ENCODE data around the gene THSD4.
A peak's percentile ranks its signal among the peaks of the same experiment; 100 is the strongest.

The THSD4 gene

DNA sequence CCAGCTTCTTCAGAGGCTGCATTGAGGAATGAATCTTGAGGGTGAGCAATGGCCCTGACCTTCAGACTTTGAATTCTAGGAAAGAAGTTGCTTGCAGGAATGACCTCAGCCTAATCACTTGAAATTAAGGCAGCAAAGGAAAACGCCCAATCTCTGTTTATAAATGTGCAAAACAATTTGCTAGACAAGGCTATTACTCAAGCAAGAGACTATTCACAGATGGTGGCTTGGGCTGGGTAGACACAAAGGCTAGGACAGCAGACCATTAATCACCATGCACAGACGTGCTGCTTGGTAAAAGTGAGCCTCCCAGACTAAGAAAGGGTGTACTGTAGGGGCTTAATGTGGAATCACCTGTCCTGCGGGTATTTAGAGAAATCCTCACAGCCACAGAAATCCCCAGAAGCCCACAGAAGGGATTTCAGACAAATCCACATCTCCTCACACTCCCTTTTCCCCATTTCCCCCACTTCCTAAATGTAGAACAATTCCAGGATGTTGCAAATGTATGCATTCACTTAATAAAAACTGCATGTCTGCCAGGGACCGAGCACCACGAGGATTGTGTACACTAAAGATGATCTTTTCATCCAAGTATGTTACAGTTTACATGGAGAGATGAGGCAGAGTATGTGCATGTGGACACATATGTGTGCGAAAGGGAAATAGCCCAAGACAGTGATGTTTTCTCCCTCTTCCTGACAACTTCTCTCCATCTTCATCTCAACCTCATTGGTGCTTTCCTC lies 259.5 kb downstream of the THSD4 start:
- WGBS (ENCODE audit: insufficient coverage): 61% methylated on average over 4 of the region's 6 CpGs
- no peak for DNase-seq
- ChIA-PET CTCF (interaction anchor here (0.6 kb wide), 1 partner anchor 12 kb away, joined by 4 read pairs; no protein-coding TSS in a partner anchor), POLR2A (interaction anchor here (0.7 kb wide), 1 partner anchor 106 kb away, joined by 3 read pairs; no protein-coding TSS in a partner anchor)
- Histone ChIP-seq H3K27me3 (replicated peaks in 2 of 5; ENCODE audit: control insufficient read depth in 4 of 5, insufficient read depth in 5 of 5, low read length in 4 of 5) (peaks cover 0 to 2% (median 0%) of the 10 kb centered on the region in 5 experiments), H3K4me3 (ENCODE audit: control insufficient read depth in 1 of 7, extremely low read depth in 1 of 7, insufficient read depth in 4 of 7, low read depth in 2 of 7, low read length in 6 of 7) (no peak overlapping the region), H3K36me3 (ENCODE audit: control insufficient read depth in 4 of 4, insufficient read depth in 4 of 4, low read length in 3 of 4) (no peaks in the 10 kb centered on the region), H3K4me1 (ENCODE audit: control extremely low read depth in 1 of 4, control insufficient read depth in 4 of 4, insufficient read depth in 4 of 4, low read length in 3 of 4) (no peaks in the 10 kb centered on the region), H3K9me3 (ENCODE audit: control extremely low read depth in 1 of 5, control insufficient read depth in 4 of 5, insufficient read depth in 2 of 5, low read depth in 1 of 5, low read length in 4 of 5) (no peaks in the 10 kb centered on the region), H3K27ac (ENCODE audit: insufficient read depth in 1 of 2, low read depth in 1 of 2, low read length in 2 of 2, poor library complexity in 1 of 2, severe bottlenecking in 2 of 2) (no peak overlapping the region)

DNA sequence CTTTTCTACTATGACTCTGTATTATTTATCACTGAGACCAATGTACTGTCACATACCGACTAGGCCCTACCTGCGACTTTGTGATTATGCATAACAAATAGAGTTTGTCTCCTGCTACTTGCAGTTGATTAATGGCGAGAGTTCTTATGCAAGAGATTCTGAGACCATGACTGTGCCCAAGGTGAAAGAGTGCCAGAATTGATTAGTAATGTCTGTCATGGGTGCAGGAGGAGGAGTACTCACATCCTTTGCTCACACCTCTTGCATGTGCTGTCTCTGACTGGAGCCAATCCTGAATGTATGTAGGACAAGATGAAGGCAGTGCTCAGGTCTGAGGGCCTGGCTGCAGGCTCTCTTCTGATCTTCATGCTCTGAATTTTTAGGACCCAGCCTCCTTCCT lies 260.7 kb downstream of the THSD4 start:
- Histone ChIP-seq H3K36me3 (ENCODE audit: control insufficient read depth in 4 of 4, insufficient read depth in 4 of 4, low read length in 3 of 4) (no peaks in the 10 kb centered on the region), H3K4me3 (ENCODE audit: control insufficient read depth in 1 of 7, extremely low read depth in 1 of 7, insufficient read depth in 4 of 7, low read depth in 2 of 7, low read length in 6 of 7) (no peak overlapping the region), H3K4me1 (ENCODE audit: control extremely low read depth in 1 of 4, control insufficient read depth in 4 of 4, insufficient read depth in 4 of 4, low read length in 3 of 4) (no peaks in the 10 kb centered on the region), H3K27ac (ENCODE audit: insufficient read depth in 1 of 2, low read depth in 1 of 2, low read length in 2 of 2, poor library complexity in 1 of 2, severe bottlenecking in 2 of 2) (no peak overlapping the region), H3K27me3 (replicated peaks in 2 of 5; ENCODE audit: control insufficient read depth in 4 of 5, insufficient read depth in 5 of 5, low read length in 4 of 5) (peaks cover 0 to 4% (median 0%) of the 10 kb centered on the region in 5 experiments), H3K9me3 (ENCODE audit: control extremely low read depth in 1 of 5, control insufficient read depth in 4 of 5, insufficient read depth in 2 of 5, low read depth in 1 of 5, low read length in 4 of 5) (no peaks in the 10 kb centered on the region)
- WGBS (ENCODE audit: insufficient coverage): 91% methylated on average over 3 of the region's 3 CpGs
- ChIA-PET CTCF (no interaction called here), POLR2A (no interaction called here)
- DNase-seq: no peak

DNA sequence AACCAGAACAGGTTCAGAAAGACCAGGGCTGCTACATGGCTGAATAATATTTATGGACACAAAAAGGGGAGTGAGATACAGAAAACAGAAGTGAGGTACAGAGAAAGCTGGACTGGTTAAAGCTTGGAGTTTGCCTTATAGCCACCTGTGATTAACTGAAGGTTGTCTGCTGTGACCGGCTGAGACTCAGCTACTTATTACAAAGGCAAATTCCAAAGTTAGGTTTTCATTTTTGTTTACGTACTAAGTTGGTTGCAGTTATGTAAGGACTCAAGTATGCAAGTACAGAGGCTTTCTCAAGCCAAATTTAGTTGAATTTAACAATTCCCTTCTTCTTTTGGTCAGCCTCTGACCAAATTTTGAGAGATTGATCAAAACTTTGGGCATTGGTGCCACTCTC lies 264.6 kb downstream of the THSD4 start:
- no CpG with 5 or more reads among the region's 2 CpGs for WGBS (ENCODE audit: insufficient coverage)
- Histone ChIP-seq H3K27ac (ENCODE audit: insufficient read depth in 1 of 2, low read depth in 1 of 2, low read length in 2 of 2, poor library complexity in 1 of 2, severe bottlenecking in 2 of 2) (no peak overlapping the region), H3K9me3 (ENCODE audit: control extremely low read depth in 1 of 5, control insufficient read depth in 4 of 5, insufficient read depth in 2 of 5, low read depth in 1 of 5, low read length in 4 of 5) (no peaks in the 10 kb centered on the region), H3K36me3 (ENCODE audit: control insufficient read depth in 4 of 4, insufficient read depth in 4 of 4, low read length in 3 of 4) (no peaks in the 10 kb centered on the region), H3K4me3 (ENCODE audit: control insufficient read depth in 1 of 7, extremely low read depth in 1 of 7, insufficient read depth in 4 of 7, low read depth in 2 of 7, low read length in 6 of 7) (no peak overlapping the region), H3K27me3 (replicated peaks in 2 of 5; ENCODE audit: control insufficient read depth in 4 of 5, insufficient read depth in 5 of 5, low read length in 4 of 5) (peaks cover 0 to 2% (median under 1%) of the 10 kb centered on the region in 5 experiments), H3K4me1 (ENCODE audit: control extremely low read depth in 1 of 4, control insufficient read depth in 4 of 4, insufficient read depth in 4 of 4, low read length in 3 of 4) (no peaks in the 10 kb centered on the region)
- no peak for DNase-seq
- ChIA-PET CTCF (no interaction called here), POLR2A (no interaction called here)

DNA sequence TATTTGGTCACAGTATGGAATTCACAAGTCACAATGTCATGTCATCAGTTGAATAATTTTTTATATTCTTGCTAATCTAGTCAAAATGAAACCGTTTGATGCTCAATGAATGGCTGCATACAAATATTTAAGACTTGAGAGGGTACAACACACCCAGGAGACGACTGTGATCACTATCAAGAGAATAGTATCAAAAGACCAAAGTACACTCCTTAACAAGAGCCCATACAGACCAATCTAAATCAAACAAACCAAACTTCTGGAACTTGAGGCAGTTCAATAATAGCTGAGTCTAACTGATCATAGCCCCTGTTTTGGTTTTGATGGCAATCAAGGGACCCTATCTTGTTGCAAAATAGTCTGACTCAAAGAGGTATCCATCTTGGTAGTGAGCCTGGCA lies 265.1 kb downstream of the THSD4 start:
- no peaks in the 10 kb centered on the region for H3K4me1 ChIP-seq (ENCODE audit: control extremely low read depth in 1 of 4, control insufficient read depth in 4 of 4, insufficient read depth in 4 of 4, low read length in 3 of 4)
- peaks cover 0 to 2% (median 1%) of the 10 kb centered on the region in 5 experiments for H3K27me3 ChIP-seq (replicated peaks in 2 of 5; ENCODE audit: control insufficient read depth in 4 of 5, insufficient read depth in 5 of 5, low read length in 4 of 5)
- no peak overlapping the region for H3K27ac ChIP-seq (ENCODE audit: insufficient read depth in 1 of 2, low read depth in 1 of 2, low read length in 2 of 2, poor library complexity in 1 of 2, severe bottlenecking in 2 of 2)
- no peak for DNase-seq
- no peak overlapping the region for H3K4me3 ChIP-seq (ENCODE audit: control insufficient read depth in 1 of 7, extremely low read depth in 1 of 7, insufficient read depth in 4 of 7, low read depth in 2 of 7, low read length in 6 of 7)
- CTCF ChIA-PET: no interaction called here
- WGBS (ENCODE audit: insufficient coverage): 100% methylated on average over 1 of the region's 2 CpGs
- H3K9me3 ChIP-seq (ENCODE audit: control extremely low read depth in 1 of 5, control insufficient read depth in 4 of 5, insufficient read depth in 2 of 5, low read depth in 1 of 5, low read length in 4 of 5): no peaks in the 10 kb centered on the region
- H3K36me3 ChIP-seq (ENCODE audit: control insufficient read depth in 4 of 4, insufficient read depth in 4 of 4, low read length in 3 of 4): no peaks in the 10 kb centered on the region
- POLR2A ChIA-PET: no interaction called here

DNA sequence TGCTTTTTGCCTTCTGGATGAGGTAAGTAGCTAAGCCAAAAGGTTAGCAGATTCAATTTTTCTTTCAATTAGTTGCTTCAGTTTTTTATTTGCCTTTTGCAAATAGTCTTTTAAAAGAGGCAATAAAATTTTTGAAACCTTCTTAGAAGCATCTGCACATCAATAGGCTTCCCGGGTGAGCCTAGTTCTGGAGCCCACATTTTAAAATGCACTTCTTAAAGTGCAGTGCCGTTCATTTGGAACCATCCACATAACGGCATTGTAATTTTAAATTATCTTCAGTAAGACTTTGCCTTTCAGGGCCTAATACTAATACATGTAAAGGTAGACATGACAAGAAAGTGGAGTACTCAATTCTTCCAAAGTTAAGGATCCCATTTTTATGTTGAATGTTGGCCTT lies 269.2 kb downstream of the THSD4 start:
- no CpG with 5 or more reads among the region's 3 CpGs for WGBS (ENCODE audit: insufficient coverage)
- Histone ChIP-seq H3K4me1 (ENCODE audit: control extremely low read depth in 1 of 4, control insufficient read depth in 4 of 4, insufficient read depth in 4 of 4, low read length in 3 of 4) (no peaks in the 10 kb centered on the region), H3K27me3 (replicated peaks in 2 of 5; ENCODE audit: control insufficient read depth in 4 of 5, insufficient read depth in 5 of 5, low read length in 4 of 5) (peaks cover 10 to 31% (median 15%) of the 10 kb centered on the region in 5 experiments), H3K36me3 (ENCODE audit: control insufficient read depth in 4 of 4, insufficient read depth in 4 of 4, low read length in 3 of 4) (no peaks in the 10 kb centered on the region), H3K27ac (ENCODE audit: insufficient read depth in 1 of 2, low read depth in 1 of 2, low read length in 2 of 2, poor library complexity in 1 of 2, severe bottlenecking in 2 of 2) (no peak overlapping the region), H3K9me3 (ENCODE audit: control extremely low read depth in 1 of 5, control insufficient read depth in 4 of 5, insufficient read depth in 2 of 5, low read depth in 1 of 5, low read length in 4 of 5) (peaks cover 0 to 4% (median 0%) of the 10 kb centered on the region in 5 experiments), H3K4me3 (ENCODE audit: control insufficient read depth in 1 of 7, extremely low read depth in 1 of 7, insufficient read depth in 4 of 7, low read depth in 2 of 7, low read length in 6 of 7) (no peak overlapping the region)
- no peak for DNase-seq
- POLR2A ChIA-PET: no interaction called here
- CTCF ChIA-PET: interaction anchor here (1.5 to 6.5 kb wide), 2 partner anchors 55 to 359 kb away, joined by 3 to 136 read pairs; no protein-coding TSS in a partner anchor

DNA sequence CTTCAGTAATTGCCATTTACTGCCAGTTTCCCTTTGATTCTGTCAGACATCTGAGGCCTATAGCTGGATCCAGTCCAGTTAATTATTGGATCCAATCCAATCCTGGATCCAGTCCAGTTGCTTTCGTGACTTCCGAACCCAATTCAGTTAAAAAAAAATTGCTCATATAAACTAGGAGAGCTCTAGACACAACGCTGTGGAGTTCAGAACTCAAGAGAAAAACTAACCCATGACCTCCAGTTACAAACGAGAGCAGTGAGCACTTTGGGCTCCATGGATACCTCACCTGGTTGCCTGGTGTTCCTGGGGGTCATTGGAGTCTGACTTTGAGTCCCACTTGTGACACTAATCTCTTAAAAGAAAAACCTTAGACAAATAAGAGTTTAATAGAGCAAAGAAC lies 269.8 kb downstream of the THSD4 start:
- Histone ChIP-seq H3K36me3 (ENCODE audit: control insufficient read depth in 4 of 4, insufficient read depth in 4 of 4, low read length in 3 of 4) (no peaks in the 10 kb centered on the region), H3K27me3 (replicated peaks in 2 of 5; ENCODE audit: control insufficient read depth in 4 of 5, insufficient read depth in 5 of 5, low read length in 4 of 5) (peaks cover 10 to 31% (median 15%) of the 10 kb centered on the region in 5 experiments), H3K9me3 (ENCODE audit: control extremely low read depth in 1 of 5, control insufficient read depth in 4 of 5, insufficient read depth in 2 of 5, low read depth in 1 of 5, low read length in 4 of 5) (peaks cover 0 to 4% (median 0%) of the 10 kb centered on the region in 5 experiments), H3K27ac (ENCODE audit: insufficient read depth in 1 of 2, low read depth in 1 of 2, low read length in 2 of 2, poor library complexity in 1 of 2, severe bottlenecking in 2 of 2) (no peak overlapping the region), H3K4me1 (ENCODE audit: control extremely low read depth in 1 of 4, control insufficient read depth in 4 of 4, insufficient read depth in 4 of 4, low read length in 3 of 4) (no peaks in the 10 kb centered on the region), H3K4me3 (ENCODE audit: control insufficient read depth in 1 of 7, extremely low read depth in 1 of 7, insufficient read depth in 4 of 7, low read depth in 2 of 7, low read length in 6 of 7) (no peak overlapping the region)
- ChIA-PET CTCF (interaction anchor here (1.5 to 6.5 kb wide), 3 partner anchors 25 to 359 kb away, joined by 3 to 136 read pairs (median 5); no protein-coding TSS in a partner anchor), POLR2A (no interaction called here)
- 100% methylated on average over 2 of the region's 4 CpGs for WGBS (ENCODE audit: insufficient coverage)
- no peak for DNase-seq

DNA sequence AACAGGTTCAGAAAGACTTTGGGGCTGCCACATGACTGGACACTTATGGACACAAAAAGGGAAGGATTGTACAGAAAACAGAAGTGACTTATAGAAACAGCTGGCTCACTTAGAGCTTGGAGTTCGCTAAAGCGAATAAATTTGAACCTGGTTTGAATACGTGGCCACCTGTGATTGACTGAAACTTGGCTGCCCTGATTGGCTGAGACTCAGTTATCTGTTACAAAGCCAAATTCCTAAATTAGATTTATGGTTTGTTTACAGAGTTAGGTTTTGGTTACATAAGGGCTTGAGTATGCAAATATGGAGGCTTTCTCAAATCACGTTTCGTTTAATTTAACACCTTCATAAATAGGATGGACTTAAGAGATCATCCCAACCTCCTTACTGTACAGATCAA lies 270.2 kb downstream of the THSD4 start:
- H3K27ac ChIP-seq (ENCODE audit: insufficient read depth in 1 of 2, low read depth in 1 of 2, low read length in 2 of 2, poor library complexity in 1 of 2, severe bottlenecking in 2 of 2): no peak overlapping the region
- CTCF ChIA-PET: interaction anchor here (0.9 to 6.5 kb wide), 8 partner anchors 22 to 417 kb away, joined by 3 to 136 read pairs (median 4); no protein-coding TSS in a partner anchor
- DNase-seq: peak in 1 of 3 donors; percentile 7

More for the DNA sequence above, 270.2 kb downstream of the THSD4 start:
- H3K4me3 ChIP-seq (ENCODE audit: control insufficient read depth in 1 of 7, extremely low read depth in 1 of 7, insufficient read depth in 4 of 7, low read depth in 2 of 7, low read length in 6 of 7): no peak overlapping the region
- H3K9me3 ChIP-seq (ENCODE audit: control extremely low read depth in 1 of 5, control insufficient read depth in 4 of 5, insufficient read depth in 2 of 5, low read depth in 1 of 5, low read length in 4 of 5): peaks cover 0 to 4% (median 0%) of the 10 kb centered on the region in 5 experiments
- no peaks in the 10 kb centered on the region for H3K4me1 ChIP-seq (ENCODE audit: control extremely low read depth in 1 of 4, control insufficient read depth in 4 of 4, insufficient read depth in 4 of 4, low read length in 3 of 4)
- POLR2A ChIA-PET: no interaction called here
- 81% methylated on average over 4 of the region's 5 CpGs for WGBS (ENCODE audit: insufficient coverage)
- peaks cover 10 to 31% (median 15%) of the 10 kb centered on the region in 5 experiments for H3K27me3 ChIP-seq (replicated peaks in 2 of 5; ENCODE audit: control insufficient read depth in 4 of 5, insufficient read depth in 5 of 5, low read length in 4 of 5)
- H3K36me3 ChIP-seq (ENCODE audit: control insufficient read depth in 4 of 4, insufficient read depth in 4 of 4, low read length in 3 of 4): no peaks in the 10 kb centered on the region
